HG03025 (cell line): ENCODE results near the gene DDA1.
"Not testable (repeated sequence)": the region's sequence is repeated elsewhere in the genome, so short reads cannot be mapped to it uniquely, and the experiment has no call there.

Experiments
- ATAC-seq: cut with Tn5 transposase; IDR thresholded peaks from one replicate; pipeline ENCODE4 v1.9.1; 2021; ENCODE audit warnings: mild to moderate bottlenecking, moderate library complexity; ENCODE audit not compliant: unreplicated experiment, low FRiP score

DDA1 gene

DNA sequence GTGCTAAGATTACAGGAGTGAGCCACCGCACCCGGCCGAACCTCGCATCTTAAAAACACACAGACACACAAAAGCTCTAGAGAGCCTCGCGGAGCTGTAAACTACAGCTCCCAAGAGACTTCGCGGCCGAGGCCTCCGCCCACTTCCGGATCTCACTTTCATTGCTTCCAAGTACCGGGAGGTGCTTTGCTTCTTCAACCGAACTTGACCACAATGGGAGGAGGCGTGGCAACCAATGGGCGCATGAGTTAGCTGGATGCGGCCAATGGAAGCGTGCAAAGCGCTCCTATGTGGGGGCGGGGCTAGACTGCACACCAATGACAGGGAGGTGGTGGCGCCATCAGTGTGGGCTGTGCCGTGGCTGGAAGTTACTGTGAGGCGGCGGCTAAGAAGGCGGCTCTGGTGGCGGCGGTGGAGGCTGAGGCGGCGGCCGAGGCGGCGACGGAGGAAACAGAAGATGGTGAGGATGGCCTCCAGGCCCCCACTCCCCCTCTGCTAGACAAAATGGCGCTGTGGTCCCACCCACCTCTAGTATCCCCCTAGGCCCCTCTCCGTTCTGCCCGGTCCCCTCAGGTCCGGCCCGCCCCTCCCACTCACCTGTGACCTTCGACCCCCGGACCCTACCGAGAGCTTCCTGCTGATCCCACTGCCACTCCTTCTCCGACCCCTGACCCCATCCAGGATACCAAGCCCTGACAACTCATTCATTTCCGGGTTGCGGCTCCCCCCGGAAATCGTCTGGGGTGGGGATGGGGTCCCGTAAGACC, at the start of gene DDA1:
Gene DDA1, plus strand, starts transcription at position 366 of the 767 bp plus-strand sequence. Its CDS starts 92 bp downstream, at position 458.
- peak; percentile 51 for ATAC-seq

DNA sequence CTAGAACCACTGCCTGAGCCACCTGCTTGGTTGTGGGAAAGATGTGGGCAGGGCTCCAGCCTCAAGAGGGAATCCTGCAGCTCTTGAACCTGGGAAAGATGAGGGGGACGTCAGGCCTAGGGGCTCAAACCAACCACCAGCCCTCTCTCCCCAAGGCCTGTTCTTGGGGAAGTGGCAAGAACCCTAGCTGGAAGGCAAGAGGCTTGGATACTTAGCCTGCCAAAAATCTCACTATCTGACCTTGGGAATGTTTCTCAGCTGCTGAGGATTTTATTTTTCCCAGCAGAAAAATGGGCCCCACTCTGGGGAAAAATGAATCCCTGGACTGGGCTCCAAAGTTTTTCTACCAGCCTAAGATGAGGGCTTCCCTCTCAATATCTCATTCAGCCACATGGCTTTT, 49.4 kb upstream of the DDA1 start:
- no peak for ATAC-seq

DNA sequence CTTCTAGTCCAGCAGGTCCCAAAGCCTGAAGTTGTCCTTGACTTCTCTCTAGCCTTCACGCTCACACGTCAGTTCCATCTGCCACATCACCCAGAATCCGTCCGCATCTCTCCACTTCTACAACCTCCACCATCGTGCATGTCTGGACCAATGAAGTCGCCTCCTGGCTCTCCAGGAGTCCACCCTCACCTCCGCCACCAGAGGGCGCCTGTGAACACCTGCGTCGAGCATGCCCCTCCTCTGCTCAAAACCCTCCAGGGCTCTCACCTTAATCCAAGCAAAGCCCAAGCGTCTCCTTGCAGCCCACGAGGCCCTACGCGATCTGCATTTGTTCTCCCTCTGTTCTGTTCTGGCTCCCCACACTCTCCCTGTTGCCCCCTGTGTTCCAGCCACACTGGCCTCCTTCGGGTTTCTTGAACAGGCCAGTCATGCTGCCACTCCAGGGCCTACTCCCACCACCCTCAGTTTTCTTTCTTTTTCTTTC, 48.5 kb upstream of the DDA1 start:
- no peak for ATAC-seq

DNA sequence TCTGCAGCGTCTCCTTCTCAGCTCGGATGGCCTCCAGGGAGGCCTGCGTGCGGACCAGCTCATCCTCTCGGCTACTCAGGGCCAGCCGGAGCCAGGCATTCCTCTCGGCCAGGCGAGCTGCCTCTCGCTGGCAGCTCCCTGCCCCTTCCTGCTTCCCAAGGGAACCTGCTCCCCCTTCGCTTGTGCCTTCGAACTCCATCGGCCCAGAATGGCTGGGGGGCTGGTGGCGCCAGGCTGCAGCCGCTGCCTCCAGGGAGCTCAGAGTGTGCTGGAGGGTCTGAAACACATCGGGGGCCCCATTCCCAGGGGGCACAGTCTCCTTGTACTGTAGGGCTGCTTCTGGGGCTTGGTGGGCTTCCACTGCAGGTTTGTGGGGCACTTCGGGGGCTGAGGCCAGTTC, 46.8 kb upstream of the DDA1 start:
- ATAC-seq = no peak

DNA sequence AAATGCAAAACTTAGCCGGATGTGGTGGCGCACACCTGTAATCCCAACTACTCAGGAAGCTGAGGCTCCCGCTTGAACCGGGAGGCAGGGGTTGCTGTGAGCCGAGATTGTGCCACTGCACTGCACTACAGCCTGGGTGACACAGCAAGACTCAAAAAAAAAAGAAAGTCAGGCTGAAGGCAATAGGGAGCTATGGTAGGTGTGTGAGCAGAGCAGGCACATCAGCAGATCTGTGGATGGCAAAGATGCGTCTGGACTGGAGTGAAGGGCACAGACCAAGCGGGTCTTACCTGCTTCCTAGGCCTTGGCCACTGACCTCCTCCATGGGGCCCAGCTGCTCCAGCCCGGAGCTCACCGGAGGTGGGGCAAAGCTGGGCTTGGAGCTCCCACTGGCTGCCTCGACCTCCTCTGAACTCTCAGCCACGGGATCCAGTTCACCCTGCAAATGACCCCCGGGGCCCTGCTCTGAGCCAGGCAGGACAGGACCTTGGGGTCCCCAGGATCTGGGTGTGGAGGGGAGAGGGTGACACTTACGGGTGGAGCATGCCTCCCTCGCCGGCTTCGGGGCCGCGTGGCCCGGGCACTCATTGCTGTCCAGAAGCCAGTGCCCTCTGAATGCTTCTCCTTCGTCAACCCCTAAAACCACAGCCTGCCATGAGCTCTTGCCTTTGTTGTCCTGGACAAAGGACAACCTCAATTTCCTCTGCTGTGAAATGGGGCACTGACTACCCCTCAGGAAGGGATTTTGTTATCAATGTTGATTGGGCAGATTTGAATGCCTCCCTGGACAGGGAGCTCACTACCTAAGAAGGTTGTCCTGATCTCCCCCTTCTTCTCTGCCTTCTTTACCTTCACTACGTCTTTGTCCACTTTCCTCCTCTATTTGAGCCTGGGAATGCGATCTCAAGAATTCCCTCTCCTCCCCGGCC, 45.4 kb upstream of the DDA1 start:
- ATAC-seq = no peak

DNA sequence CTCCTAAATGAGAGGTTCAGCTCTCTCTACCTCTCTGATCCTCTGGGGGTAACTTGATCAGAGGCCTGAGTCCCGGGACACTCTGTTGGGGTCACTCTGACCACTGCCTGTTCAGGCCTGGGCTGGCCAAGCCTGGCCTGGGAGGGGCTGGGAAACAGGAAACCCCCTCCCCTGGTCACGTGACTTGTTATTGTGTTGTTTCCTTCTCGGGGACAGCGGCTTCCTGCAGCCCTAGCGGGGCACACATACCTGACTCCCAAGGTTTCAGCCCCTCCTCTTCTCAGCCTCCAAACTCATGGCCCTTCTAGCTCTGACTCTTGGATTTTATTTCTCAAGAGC, 44.8 kb upstream of the DDA1 start, which contains the start of gene USHBP1:
Gene USHBP1, minus strand, starts transcription at position 105 of the 339 bp plus-strand sequence. CDS start 446 bp downstream, outside the sequence.
- ATAC-seq = no peak

DNA sequence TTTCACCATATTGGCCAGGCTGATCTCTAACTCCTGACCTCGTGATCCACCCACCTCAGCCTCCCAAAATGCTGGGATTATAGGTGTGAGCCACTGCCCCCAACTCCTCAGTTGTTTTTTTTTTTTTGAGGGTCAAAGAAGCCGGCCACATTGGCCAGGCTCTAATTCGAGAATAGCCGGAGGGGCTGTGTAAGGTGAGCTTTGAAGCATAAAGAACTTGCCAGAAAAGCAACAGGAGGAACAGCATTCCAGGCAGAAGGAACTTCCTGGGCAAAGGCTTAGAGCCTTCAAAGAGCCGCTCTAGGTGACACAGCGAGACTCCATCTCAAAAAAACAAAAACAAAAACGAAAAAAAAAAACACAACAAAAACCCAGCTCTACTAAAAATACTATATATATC, 43.3 kb upstream of the DDA1 start:
- ATAC-seq = no peak

DNA sequence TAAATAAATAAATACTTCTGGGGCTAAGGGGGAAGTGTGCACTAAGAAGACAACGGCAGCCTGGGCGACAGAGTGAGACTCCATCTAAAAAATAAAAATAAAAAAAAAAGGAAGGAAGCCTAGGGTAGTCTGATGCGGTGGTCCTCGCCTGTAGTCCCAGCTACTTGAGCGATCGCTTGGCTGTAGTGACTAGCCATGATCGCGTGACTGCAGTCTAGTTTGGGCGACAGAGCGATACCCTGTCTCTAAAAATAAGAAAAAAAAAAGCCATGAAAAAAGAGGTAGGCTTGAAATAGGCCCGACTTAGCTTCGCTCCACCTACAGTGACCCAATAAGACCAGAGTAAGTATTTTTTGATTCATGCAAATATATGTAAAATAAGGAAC, 42.8 kb upstream of the DDA1 start:
- ATAC-seq = no peak

DNA sequence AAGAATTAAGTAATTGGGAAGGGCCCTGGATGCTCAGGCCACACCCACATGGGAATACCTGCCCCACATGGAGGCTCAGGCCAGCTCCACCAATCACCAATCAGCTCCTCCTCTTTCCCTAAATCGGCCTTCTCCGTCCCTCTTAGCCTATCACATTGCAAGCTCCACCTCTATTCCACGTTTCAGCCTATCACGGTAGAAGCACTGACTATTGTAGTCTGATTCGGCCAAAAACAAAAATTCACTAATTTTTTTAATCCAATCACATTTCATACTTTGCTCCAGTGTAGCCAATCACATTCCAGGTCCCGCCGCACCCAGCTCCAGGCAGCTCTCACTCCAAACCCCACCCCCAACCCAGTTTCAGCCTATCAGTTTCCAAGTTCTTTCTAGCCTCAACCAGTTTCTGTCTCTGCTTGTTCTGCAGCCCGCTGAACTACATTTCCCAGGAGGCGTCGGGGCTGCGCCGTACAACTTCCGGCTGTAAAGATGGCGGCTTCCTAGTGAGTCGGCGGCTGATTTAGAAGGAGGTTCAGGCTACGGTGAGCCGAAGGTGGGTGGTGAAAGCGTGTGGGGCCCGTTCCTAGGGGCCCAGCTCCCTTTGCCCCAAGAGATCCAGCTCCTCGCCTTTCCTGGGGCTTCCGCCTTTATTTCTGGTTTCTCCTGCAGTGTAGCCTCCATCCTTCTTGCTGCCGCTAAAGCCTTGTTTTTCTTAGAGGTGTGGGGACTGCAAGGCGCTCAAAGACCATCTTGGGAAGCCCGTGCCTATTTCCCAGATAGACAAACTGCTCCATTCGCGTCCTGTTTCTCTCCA, 42.2 kb upstream of the DDA1 start, which contains the start of gene BABAM1:
Gene BABAM1, plus strand, starts transcription at position 469 of the 814 bp plus-strand sequence. CDS start 1,364 bp downstream, outside the sequence.
- peak; percentile 89 for ATAC-seq

DNA sequence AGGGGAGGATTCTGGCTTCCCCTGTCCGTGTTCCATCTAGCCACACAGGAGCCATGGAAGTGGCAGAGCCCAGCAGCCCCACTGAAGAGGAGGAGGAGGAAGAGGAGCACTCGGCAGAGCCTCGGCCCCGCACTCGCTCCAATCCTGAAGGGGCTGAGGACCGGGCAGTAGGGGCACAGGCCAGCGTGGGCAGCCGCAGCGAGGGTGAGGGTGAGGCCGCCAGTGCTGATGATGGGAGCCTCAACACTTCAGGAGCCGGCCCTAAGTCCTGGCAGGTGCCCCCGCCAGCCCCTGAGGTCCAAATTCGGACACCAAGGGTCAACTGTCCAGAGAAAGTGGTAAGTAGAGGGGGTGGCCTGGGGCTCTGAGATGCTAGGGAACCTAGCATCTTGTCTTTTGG, 40.6 kb upstream of the DDA1 start:
- no peak for ATAC-seq

DNA sequence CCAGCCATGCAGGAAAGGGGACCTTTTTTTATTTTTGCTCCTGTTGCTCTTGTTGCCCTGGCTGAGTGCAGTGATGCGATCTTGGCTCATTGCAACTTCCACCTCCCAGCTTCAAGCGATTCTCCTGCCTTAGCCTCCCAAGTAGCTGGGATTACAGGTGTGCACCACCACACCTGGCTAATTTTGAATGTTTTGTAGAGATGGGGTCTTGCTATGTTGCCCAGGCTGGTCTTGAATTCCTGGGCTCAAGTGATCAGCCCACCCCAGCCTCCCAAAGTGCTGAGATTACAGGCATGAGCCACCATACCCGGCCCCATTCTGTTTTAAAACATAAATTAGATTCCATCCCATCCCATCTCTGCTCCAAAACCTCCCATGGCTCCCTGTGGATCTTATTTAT, 34.5 kb upstream of the DDA1 start:
- not testable (repeated sequence) for ATAC-seq

DNA sequence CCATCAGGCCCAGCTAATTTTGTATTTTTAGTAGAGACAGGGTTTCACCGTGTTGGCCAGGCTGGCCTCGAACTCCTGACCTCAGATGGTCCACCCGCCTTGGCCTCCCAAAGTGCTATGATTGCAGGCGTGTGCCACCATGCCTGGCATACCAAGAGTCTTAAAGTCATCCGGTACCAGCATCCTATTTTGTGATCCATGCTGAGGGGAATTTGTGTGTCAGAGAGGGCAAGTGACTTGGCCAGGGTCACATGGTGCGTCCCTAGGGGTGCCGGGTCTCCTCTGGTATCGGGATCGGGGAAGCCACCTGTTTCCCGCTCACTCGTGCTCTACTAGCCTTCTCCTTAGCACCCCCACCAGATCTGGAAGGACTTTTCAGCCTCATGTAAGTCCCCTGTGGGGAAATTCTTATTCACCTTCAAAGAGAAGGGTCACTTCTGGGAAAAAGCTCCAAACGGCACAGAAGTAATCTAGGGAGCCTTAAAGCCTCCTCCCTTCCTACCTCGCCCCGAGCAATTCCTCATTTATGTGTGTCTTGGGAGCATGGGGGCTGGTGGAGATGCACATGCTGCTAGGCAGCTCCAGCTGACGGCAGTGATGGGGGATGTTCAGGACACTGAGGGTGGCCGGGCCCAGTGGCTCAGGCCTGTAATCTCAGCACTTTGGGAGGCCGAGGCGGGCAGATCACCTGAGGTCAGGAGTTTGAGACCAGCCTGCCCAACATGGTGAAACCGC, 33.8 kb upstream of the DDA1 start:
- ATAC-seq = no peak

DNA sequence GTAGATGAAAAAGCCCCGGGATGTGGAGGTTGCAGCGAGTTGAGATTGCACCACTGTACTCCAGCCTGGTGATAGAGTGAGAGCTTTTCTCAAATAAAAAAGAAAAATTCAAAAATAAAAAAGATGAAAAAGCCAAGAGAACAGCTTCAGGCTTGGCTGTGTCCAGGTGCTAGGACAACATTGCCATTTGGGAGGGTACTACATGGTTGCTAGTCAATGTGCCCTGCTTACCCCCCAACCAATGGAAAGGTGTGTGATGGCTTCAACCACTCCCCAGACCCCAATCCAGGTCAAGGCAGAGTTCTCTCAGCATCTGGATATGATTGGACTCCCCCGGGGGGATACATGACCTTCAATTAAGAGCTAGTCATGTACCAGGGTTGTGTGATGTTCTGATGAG, 29.9 kb upstream of the DDA1 start:
- no peak for ATAC-seq

DNA sequence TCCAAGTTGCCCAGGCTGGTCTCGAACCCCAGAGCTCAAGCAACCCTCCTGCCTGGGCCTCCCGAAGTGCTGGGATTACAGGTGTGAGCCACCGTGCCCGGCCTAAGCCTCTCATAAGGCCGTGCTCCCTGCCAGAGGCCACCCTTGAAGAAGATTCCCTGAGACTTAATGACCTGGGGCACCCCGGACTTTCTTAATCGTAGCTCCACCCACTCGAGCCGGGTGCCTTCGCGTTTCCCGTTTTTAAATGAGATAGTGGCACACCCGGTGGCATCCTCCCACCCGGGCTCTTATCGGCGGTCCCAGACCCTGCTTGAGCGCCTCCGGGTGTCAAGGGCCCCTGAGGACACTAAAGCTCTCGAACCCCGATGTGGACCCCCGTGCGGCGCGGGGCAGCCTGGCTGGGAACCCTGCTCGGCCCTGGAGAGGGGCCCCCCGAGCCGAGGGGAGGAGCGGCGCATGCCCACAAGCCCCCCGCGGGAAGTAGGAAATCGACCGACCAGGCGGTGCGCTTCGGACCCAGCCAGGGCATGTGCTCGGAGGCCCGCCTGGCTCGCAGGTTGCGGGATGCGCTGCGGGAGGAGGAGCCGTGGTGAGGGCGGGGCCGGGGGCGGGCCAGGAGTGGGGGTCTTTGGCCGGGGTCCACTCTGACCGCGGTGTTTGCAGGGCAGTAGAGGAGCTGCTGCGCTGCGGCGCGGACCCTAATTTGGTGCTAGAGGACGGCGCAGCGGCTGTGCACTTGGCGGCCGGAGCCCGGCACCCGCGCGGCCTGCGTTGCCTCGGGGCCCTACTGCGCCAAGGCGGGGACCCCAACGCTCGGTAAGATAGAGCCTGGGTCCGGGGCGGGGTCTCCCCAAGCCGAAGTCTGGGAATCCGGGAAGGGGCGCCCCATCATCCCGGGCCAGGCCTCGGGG, 27.7 kb upstream of the DDA1 start, which contains the start of gene ANKLE1:
Gene ANKLE1, plus strand, starts transcription at position 511 of the 914 bp plus-strand sequence. Its CDS starts 20 bp downstream, at position 531.
- no peak for ATAC-seq

DNA sequence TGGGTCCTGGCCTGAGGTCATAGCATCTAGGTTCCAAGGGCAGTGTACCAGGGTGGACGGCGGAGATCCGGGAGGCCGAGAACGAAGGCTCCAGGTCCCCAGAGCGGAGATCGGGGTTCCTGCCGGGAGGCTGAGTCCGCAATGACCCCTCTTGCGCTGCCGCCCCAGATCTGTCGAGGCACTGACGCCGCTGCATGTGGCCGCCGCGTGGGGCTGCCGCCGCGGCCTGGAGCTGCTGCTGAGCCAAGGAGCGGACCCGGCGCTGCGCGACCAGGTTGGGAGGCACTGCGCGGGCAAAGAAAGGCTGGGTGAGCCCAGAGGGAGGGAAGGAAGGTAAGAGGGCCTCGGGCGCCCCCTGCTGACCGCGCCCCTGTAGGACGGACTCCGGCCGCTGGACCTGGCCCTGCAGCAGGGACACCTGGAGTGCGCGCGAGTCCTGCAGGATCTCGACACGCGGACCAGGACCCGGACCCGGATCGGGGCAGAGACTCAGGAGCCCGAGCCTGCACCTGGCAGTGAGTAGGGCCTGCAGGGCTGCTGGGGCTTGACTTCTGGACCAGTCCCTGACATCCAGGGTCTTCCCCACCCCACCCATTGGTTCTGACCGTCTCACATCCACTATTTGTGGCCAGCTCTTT, 26.8 kb upstream of the DDA1 start:
- ATAC-seq = no peak

DNA sequence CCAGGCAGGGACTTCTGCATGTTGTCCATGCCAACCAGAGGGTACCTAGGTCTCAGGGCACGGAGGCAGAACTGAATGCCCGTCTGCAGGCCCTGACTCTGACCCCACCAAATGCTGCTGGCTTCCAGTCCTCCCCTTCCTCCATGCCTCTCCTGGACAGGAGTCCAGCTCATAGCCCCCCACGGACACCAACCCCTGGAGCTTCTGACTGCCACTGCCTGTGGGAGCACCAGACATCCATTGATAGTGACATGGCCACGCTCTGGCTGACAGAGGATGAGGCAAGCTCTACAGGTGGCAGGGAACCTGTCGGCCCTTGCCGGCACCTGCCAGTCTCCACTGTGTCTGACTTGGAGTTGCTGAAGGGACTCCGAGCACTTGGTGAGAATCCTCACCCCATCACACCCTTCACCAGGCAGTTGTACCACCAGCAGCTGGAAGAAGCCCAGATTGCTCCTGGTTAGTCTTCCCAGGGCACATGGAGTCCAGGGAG, 25.8 kb upstream of the DDA1 start:
- ATAC-seq = no peak

DNA sequence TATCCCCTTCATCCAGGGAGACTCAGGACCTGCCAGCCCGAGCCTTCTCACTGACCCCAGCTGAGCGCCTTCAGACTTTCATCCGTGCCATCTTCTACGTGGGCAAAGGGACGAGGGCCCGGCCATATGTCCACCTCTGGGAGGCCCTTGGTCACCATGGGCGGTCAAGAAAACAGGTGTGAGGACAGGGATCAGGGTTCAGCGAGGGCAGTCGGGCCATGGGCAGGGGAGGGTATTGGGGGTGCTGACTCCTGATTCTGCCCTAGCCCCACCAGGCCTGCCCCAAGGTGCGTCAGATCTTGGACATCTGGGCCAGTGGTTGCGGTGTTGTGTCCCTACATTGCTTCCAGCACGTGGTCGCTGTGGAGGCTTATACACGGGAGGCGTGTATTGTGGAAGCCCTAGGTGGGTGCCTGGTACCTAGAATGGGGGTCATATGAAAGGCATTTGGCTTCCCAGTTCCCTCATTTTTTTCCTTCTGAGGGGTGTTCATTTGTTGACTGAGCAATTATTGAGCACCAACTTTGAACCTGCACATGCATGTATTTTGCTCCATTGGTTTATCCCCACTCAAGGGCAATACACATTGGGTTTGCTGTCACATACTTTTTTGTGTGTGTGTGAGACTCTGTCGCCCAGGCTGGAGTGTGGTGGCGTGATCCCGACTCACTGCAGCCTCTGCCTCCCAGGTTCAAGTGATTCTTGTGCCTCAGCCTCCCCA, 23.8 kb upstream of the DDA1 start:
- ATAC-seq = no peak
